ENCODE data around the gene POU6F2. TPM values are rescaled to one million over a fixed set of nuclear protein-coding genes. Genes with fewer than 3 reads are reported as not detected.

POU6F2 gene
- total RNA-seq, 1 experiment from 2014 or later, result 2.9 TPM

DNA sequence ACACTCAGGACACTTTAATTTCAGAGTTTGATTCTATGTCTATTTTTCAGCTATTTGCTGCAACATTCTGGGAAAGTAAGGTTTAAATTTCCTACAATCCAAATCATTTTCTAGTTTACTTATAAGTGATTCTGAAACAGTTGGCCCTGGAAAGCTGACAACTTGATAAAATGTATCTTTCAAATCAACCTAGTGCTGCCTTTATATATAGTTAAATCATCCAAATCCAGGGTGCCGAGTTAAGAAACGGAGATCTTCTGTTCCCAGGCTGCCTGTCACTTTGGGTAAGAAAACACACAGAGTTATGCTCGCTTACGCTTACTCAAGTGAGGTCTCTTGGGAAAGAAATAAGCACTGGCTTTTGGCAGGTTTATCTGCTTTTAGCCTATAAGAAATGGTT is 175.0 kb downstream of the POU6F2 start:
- Mint-ChIP-seq H3K4me1 (no peaks in the 10 kb centered on the region), H3K27me3 (ENCODE audit: low read depth) (no peaks in the 10 kb centered on the region), H3K4me3 (no peak overlapping the region), H3K27ac (no peak overlapping the region), H3K36me3 (no peaks in the 10 kb centered on the region), H3K9me3 (no peaks in the 10 kb centered on the region)
- ChIA-PET POLR2A (no interaction called here), CTCF (no interaction called here)
- DNase-seq (ENCODE audit: low spot score), result no peak
- no peak for TF ChIP-seq ZNF423 (CRISPR knock-in tag; IDR thresholded peaks at IDR 0.05)
- TF ChIP-seq, protein P1, sequence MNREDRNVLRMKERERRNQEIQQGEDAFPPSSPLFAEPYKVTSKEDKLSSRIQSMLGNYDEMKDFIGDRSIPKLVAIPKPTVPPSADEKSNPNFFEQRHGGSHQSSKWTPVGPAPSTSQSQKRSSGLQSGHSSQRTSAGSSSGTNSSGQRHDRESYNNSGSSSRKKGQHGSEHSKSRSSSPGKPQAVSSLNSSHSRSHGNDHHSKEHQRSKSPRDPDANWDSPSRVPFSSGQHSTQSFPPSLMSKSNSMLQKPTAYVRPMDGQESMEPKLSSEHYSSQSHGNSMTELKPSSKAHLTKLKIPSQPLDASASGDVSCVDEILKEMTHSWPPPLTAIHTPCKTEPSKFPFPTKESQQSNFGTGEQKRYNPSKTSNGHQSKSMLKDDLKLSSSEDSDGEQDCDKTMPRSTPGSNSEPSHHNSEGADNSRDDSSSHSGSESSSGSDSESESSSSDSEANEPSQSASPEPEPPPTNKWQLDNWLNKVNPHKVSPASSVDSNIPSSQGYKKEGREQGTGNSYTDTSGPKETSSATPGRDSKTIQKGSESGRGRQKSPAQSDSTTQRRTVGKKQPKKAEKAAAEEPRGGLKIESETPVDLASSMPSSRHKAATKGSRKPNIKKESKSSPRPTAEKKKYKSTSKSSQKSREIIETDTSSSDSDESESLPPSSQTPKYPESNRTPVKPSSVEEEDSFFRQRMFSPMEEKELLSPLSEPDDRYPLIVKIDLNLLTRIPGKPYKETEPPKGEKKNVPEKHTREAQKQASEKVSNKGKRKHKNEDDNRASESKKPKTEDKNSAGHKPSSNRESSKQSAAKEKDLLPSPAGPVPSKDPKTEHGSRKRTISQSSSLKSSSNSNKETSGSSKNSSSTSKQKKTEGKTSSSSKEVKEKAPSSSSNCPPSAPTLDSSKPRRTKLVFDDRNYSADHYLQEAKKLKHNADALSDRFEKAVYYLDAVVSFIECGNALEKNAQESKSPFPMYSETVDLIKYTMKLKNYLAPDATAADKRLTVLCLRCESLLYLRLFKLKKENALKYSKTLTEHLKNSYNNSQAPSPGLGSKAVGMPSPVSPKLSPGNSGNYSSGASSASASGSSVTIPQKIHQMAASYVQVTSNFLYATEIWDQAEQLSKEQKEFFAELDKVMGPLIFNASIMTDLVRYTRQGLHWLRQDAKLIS (CRISPR knock-in tag; IDR thresholded peaks at IDR 0.05; ENCODE audit: borderline replicate concordance), result no peak
- TF ChIP-seq NFYB (CRISPR knock-in tag; conservative IDR thresholded peaks at IDR 0.05; ENCODE audit: low read depth), result no peak
- TF ChIP-seq FOXP1 (CRISPR knock-in tag; IDR thresholded peaks at IDR 0.05; ENCODE audit: borderline replicate concordance), result no peak
- TF ChIP-seq MXD4 (CRISPR knock-in tag; IDR thresholded peaks at IDR 0.05; ENCODE audit: borderline replicate concordance), result no peak
- TF ChIP-seq, protein P2, sequence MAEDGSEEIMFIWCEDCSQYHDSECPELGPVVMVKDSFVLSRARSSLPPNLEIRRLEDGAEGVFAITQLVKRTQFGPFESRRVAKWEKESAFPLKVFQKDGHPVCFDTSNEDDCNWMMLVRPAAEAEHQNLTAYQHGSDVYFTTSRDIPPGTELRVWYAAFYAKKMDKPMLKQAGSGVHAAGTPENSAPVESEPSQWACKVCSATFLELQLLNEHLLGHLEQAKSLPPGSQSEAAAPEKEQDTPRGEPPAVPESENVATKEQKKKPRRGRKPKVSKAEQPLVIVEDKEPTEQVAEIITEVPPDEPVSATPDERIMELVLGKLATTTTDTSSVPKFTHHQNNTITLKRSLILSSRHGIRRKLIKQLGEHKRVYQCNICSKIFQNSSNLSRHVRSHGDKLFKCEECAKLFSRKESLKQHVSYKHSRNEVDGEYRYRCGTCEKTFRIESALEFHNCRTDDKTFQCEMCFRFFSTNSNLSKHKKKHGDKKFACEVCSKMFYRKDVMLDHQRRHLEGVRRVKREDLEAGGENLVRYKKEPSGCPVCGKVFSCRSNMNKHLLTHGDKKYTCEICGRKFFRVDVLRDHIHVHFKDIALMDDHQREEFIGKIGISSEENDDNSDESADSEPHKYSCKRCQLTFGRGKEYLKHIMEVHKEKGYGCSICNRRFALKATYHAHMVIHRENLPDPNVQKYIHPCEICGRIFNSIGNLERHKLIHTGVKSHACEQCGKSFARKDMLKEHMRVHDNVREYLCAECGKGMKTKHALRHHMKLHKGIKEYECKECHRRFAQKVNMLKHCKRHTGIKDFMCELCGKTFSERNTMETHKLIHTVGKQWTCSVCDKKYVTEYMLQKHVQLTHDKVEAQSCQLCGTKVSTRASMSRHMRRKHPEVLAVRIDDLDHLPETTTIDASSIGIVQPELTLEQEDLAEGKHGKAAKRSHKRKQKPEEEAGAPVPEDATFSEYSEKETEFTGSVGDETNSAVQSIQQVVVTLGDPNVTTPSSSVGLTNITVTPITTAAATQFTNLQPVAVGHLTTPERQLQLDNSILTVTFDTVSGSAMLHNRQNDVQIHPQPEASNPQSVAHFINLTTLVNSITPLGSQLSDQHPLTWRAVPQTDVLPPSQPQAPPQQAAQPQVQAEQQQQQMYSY (CRISPR knock-in tag; IDR thresholded peaks at IDR 0.05), result no peak
- TF ChIP-seq, protein P3, sequence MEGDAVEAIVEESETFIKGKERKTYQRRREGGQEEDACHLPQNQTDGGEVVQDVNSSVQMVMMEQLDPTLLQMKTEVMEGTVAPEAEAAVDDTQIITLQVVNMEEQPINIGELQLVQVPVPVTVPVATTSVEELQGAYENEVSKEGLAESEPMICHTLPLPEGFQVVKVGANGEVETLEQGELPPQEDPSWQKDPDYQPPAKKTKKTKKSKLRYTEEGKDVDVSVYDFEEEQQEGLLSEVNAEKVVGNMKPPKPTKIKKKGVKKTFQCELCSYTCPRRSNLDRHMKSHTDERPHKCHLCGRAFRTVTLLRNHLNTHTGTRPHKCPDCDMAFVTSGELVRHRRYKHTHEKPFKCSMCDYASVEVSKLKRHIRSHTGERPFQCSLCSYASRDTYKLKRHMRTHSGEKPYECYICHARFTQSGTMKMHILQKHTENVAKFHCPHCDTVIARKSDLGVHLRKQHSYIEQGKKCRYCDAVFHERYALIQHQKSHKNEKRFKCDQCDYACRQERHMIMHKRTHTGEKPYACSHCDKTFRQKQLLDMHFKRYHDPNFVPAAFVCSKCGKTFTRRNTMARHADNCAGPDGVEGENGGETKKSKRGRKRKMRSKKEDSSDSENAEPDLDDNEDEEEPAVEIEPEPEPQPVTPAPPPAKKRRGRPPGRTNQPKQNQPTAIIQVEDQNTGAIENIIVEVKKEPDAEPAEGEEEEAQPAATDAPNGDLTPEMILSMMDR (IDR thresholded peaks at IDR 0.05), result no peak
- no peak for TF ChIP-seq OVOL2 (CRISPR knock-in tag; IDR thresholded peaks at IDR 0.05; ENCODE audit: borderline replicate concordance)
- TF ChIP-seq JAZF1 (CRISPR knock-in tag; IDR thresholded peaks at IDR 0.05), result no peak
- no peak for TF ChIP-seq ZNF121 (CRISPR knock-in tag; IDR thresholded peaks at IDR 0.05)
- no peak for TF ChIP-seq SOX15 (CRISPR knock-in tag; IDR thresholded peaks at IDR 0.05)
- TF ChIP-seq, protein P4, sequence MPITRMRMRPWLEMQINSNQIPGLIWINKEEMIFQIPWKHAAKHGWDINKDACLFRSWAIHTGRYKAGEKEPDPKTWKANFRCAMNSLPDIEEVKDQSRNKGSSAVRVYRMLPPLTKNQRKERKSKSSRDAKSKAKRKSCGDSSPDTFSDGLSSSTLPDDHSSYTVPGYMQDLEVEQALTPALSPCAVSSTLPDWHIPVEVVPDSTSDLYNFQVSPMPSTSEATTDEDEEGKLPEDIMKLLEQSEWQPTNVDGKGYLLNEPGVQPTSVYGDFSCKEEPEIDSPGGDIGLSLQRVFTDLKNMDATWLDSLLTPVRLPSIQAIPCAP (CRISPR knock-in tag; IDR thresholded peaks at IDR 0.05), result no peak
- no peak for ATAC-seq

DNA sequence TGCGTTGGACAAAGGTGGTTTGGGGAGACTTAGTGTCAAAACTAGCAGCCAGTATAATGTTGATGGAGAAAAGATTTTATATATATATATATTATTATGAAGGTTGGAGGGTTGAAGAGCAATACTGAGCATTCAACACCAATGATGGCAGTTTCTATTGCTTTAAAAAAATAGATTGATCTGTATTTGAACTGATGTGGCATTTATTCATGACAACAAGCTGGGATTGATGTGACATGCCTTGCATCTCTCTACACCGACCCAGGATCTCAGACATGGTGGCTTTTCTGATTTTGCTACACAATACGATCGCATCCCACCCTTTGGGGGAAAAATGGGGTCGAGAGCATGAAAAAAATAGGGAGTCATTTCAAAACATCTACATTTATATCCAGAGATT is 175.4 kb downstream of the POU6F2 start:
- Mint-ChIP-seq H3K4me3 (no peak overlapping the region), H3K4me1 (no peaks in the 10 kb centered on the region), H3K27ac (no peak overlapping the region), H3K9me3 (no peaks in the 10 kb centered on the region), H3K36me3 (no peaks in the 10 kb centered on the region), H3K27me3 (ENCODE audit: low read depth) (no peaks in the 10 kb centered on the region)
- no peak for ATAC-seq
- ChIA-PET POLR2A (no interaction called here), CTCF (interaction anchor here (0.7 kb wide), 1 partner anchor 244 kb away, joined by 3 read pairs; the partner anchor contains the start of gene VPS41)
- DNase-seq (ENCODE audit: low spot score), result no peak
- TF ChIP-seq OVOL2 (CRISPR knock-in tag; IDR thresholded peaks at IDR 0.05; ENCODE audit: borderline replicate concordance) (no peak), ATF1 (CRISPR knock-in tag; IDR thresholded peaks at IDR 0.05) (no peak), GRHL2 (CRISPR knock-in tag; IDR thresholded peaks at IDR 0.05; ENCODE audit: insufficient replicate concordance, severe bottlenecking) (no peak), TEAD4 (CRISPR knock-in tag; IDR thresholded peaks at IDR 0.05) (no peak)
- TF ChIP-seq, protein P5, sequence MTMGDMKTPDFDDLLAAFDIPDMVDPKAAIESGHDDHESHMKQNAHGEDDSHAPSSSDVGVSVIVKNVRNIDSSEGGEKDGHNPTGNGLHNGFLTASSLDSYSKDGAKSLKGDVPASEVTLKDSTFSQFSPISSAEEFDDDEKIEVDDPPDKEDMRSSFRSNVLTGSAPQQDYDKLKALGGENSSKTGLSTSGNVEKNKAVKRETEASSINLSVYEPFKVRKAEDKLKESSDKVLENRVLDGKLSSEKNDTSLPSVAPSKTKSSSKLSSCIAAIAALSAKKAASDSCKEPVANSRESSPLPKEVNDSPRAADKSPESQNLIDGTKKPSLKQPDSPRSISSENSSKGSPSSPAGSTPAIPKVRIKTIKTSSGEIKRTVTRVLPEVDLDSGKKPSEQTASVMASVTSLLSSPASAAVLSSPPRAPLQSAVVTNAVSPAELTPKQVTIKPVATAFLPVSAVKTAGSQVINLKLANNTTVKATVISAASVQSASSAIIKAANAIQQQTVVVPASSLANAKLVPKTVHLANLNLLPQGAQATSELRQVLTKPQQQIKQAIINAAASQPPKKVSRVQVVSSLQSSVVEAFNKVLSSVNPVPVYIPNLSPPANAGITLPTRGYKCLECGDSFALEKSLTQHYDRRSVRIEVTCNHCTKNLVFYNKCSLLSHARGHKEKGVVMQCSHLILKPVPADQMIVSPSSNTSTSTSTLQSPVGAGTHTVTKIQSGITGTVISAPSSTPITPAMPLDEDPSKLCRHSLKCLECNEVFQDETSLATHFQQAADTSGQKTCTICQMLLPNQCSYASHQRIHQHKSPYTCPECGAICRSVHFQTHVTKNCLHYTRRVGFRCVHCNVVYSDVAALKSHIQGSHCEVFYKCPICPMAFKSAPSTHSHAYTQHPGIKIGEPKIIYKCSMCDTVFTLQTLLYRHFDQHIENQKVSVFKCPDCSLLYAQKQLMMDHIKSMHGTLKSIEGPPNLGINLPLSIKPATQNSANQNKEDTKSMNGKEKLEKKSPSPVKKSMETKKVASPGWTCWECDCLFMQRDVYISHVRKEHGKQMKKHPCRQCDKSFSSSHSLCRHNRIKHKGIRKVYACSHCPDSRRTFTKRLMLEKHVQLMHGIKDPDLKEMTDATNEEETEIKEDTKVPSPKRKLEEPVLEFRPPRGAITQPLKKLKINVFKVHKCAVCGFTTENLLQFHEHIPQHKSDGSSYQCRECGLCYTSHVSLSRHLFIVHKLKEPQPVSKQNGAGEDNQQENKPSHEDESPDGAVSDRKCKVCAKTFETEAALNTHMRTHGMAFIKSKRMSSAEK (CRISPR knock-in tag; IDR thresholded peaks at IDR 0.05; ENCODE audit: borderline replicate concordance), result no peak
- TF ChIP-seq, protein P6, sequence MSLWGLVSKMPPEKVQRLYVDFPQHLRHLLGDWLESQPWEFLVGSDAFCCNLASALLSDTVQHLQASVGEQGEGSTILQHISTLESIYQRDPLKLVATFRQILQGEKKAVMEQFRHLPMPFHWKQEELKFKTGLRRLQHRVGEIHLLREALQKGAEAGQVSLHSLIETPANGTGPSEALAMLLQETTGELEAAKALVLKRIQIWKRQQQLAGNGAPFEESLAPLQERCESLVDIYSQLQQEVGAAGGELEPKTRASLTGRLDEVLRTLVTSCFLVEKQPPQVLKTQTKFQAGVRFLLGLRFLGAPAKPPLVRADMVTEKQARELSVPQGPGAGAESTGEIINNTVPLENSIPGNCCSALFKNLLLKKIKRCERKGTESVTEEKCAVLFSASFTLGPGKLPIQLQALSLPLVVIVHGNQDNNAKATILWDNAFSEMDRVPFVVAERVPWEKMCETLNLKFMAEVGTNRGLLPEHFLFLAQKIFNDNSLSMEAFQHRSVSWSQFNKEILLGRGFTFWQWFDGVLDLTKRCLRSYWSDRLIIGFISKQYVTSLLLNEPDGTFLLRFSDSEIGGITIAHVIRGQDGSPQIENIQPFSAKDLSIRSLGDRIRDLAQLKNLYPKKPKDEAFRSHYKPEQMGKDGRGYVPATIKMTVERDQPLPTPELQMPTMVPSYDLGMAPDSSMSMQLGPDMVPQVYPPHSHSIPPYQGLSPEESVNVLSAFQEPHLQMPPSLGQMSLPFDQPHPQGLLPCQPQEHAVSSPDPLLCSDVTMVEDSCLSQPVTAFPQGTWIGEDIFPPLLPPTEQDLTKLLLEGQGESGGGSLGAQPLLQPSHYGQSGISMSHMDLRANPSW (CRISPR knock-in tag; conservative IDR thresholded peaks at IDR 0.05; ENCODE audit: low read depth), result no peak
